H1 (cell line): ENCODE results near the gene PRKAR1B. TPM values are rescaled to one million over a fixed set of nuclear protein-coding genes. Genes with fewer than 3 reads are reported as not detected.

Source experiments
- CTCF ChIA-PET: fragments of 300-600 bp; sonication (Branson Sonifier 250); formaldehyde crosslinking; loops from one replicate; lab custom pipeline; 2021; ENCODE audit not compliant: partially characterized antibody; lab: Charles Lee
- POLR2A ChIA-PET: fragments of 300-600 bp; sonication (Branson Sonifier 250); formaldehyde crosslinking; loops from one replicate; lab custom pipeline; 2021; ENCODE audit warnings: inconsistent platforms; ENCODE audit not compliant: partially characterized antibody; lab: Charles Lee
- DNase-seq, 2 experiments: peaks; one replicate each; pipeline versions ENCODE4 v3.0.0 to v3.0.0-alpha.2; 2010 to 2022; ENCODE audit warnings: low spot score in 2 of 2, low read depth in 1 of 2, mixed read lengths in 1 of 2
- FAIRE-seq: peaks from 2 replicates; lab custom pipeline; 2011; peaks lifted over from hg19 to GRCh38; lab: Jason Lieb, UNC
- H2AFZ ChIP-seq: 2 replicates; pipeline ENCODE4 v1.8.1; 2012; ENCODE audit warnings: low read length, inconsistent platforms
- H2AK5ac ChIP-seq: 2 replicates; pipeline ENCODE4 v1.6.1; 2013; ENCODE audit warnings: low read depth, low read length
- H2BK120ac ChIP-seq: replicated peaks from 2 replicates; pipeline ENCODE3; 2013; ENCODE audit warnings: low read depth, low read length, inconsistent platforms
- H2BK12ac ChIP-seq: 2 replicates; pipeline ENCODE4 v1.6.1; 2013; ENCODE audit warnings: low read depth, low read length
- H2BK15ac ChIP-seq: 2 replicates; pipeline ENCODE4 v1.6.1; 2013; ENCODE audit warnings: low read length
- H2BK20ac ChIP-seq: 2 replicates; pipeline ENCODE4 v1.6.1; 2013; ENCODE audit warnings: low read length
- H2BK5ac ChIP-seq: 2 replicates; pipeline ENCODE4 v1.6.1; 2013; ENCODE audit warnings: low read depth, low read length
- H3K14ac ChIP-seq: 2 replicates; pipeline ENCODE4 v1.6.1; 2013; ENCODE audit warnings: inconsistent platforms; ENCODE audit not compliant: insufficient read length
- H3K18ac ChIP-seq: 2 replicates; pipeline ENCODE4 v1.6.1; 2013; ENCODE audit warnings: low read length; ENCODE audit errors: extremely low read depth
- H3K23ac ChIP-seq: 2 replicates; pipeline ENCODE4 v1.6.1; 2013; ENCODE audit warnings: inconsistent platforms; ENCODE audit not compliant: insufficient read length
- H3K23me2 ChIP-seq: 2 replicates; pipeline ENCODE4 v1.6.1; 2013; ENCODE audit warnings: low read depth, low read length
- H3K27ac ChIP-seq: 2 replicates; pipeline ENCODE4 v1.6.1; 2011; ENCODE audit warnings: low read depth, low read length, inconsistent platforms
- H3K27me3 ChIP-seq, 4 experiments: replicated peaks in 1 of 4; 1 replicate in 1 of 4; 2 replicates in 3 of 4; pipeline versions ENCODE4 v1.6.1 to v1.8.1; 2011 to 2013; ENCODE audit warnings: low read length in 3 of 4, mild to moderate bottlenecking in 3 of 4, inconsistent platforms in 2 of 4, mixed read lengths in 2 of 4, moderate library complexity in 1 of 4; ENCODE audit not compliant: control insufficient read depth in 3 of 4, insufficient read depth in 3 of 4; ENCODE audit errors: extremely low read depth in 1 of 4
- H3K36me3 ChIP-seq, 4 experiments: 2 replicates each; pipeline versions ENCODE4 v1.6.1 to v1.8.1; 2011 to 2013; ENCODE audit warnings: mild to moderate bottlenecking in 4 of 4, low read length in 3 of 4, moderate library complexity in 2 of 4, control low read depth in 1 of 4, inconsistent platforms in 1 of 4; ENCODE audit not compliant: insufficient read depth in 4 of 4, control insufficient read depth in 2 of 4
- H3K4ac ChIP-seq: replicated peaks from 2 replicates; pipeline ENCODE3; 2013; ENCODE audit warnings: low read length, low read depth, mixed read lengths, inconsistent platforms; ENCODE audit not compliant: insufficient read length
- H3K4me1 ChIP-seq, 4 experiments: replicated peaks in 1 of 4; 1 replicate in 1 of 4; 2 replicates in 3 of 4; pipeline versions ENCODE4 v1.6.1 to v1.8.1; 2011 to 2013; ENCODE audit warnings: low read length in 3 of 4, inconsistent platforms in 2 of 4, mixed read lengths in 1 of 4; ENCODE audit not compliant: insufficient read depth in 4 of 4, control insufficient read depth in 3 of 4
- H3K4me2 ChIP-seq, 2 experiments: 2 replicates each; pipeline versions ENCODE4 v1.6.1 to v1.8.1; 2011 to 2013; ENCODE audit warnings: low read depth in 2 of 2, low read length in 2 of 2, control low read depth in 1 of 2, inconsistent platforms in 1 of 2, mild to moderate bottlenecking in 1 of 2; ENCODE audit not compliant: insufficient read depth in 1 of 2
- H3K4me3 ChIP-seq, 4 experiments: fragments of 200-600, 300-600 bp in 1 of 4; sonication (generic), shearing (Covaris generic), sonication (Bioruptor Twin) in 1 of 4; 2 replicates each; pipeline versions ENCODE4 v1.5.1 to v1.8.1; 2011 to 2016; ENCODE audit warnings: low read length in 4 of 4, low read depth in 3 of 4, control low read depth in 2 of 4, inconsistent platforms in 2 of 4, mild to moderate bottlenecking in 2 of 4, mixed read lengths in 1 of 4, moderate library complexity in 1 of 4; ENCODE audit not compliant: insufficient read depth in 2 of 4; ENCODE audit errors: extremely low read depth in 1 of 4
- H3K56ac ChIP-seq: replicated peaks from 2 replicates; pipeline ENCODE3; 2013; ENCODE audit warnings: low read depth, mild to moderate bottlenecking, mixed read lengths, low read length, inconsistent platforms; ENCODE audit not compliant: insufficient read length
- H3K79me1 ChIP-seq: 2 replicates; pipeline ENCODE4 v1.6.1; 2013; ENCODE audit warnings: low read depth, low read length, control low read depth
- H3K79me2 ChIP-seq, 2 experiments: 2 replicates each; pipeline versions ENCODE4 v1.6.1 to v1.8.1; 2012 to 2013; ENCODE audit warnings: low read length in 2 of 2, mild to moderate bottlenecking in 2 of 2, inconsistent platforms in 1 of 2; ENCODE audit not compliant: insufficient read depth in 2 of 2, control insufficient read depth in 1 of 2
- H3K9ac ChIP-seq, 4 experiments: replicated peaks in 1 of 4; 1 replicate in 1 of 4; 2 replicates in 3 of 4; pipeline versions ENCODE4 v1.6.1 to v1.8.1; 2011 to 2013; ENCODE audit warnings: low read depth in 3 of 4, low read length in 3 of 4, control low read depth in 2 of 4, mild to moderate bottlenecking in 2 of 4, moderate library complexity in 2 of 4, inconsistent platforms in 1 of 4; ENCODE audit errors: extremely low read depth in 1 of 4
- H3K9me3 ChIP-seq, 2 experiments: 2 replicates each; pipeline versions ENCODE4 v1.6.1 to v1.8.1; 2012 to 2013; ENCODE audit warnings: mild to moderate bottlenecking in 2 of 2, moderate library complexity in 2 of 2, control low read depth in 1 of 2, inconsistent platforms in 1 of 2, low read depth in 1 of 2, low read length in 1 of 2, mixed read lengths in 1 of 2; ENCODE audit not compliant: insufficient read depth in 2 of 2
- H4K20me1 ChIP-seq, 2 experiments: replicated peaks in 1 of 2; 2 replicates each; pipeline versions ENCODE3 to v1.8.1; 2011 to 2013; ENCODE audit warnings: inconsistent platforms in 2 of 2, low read length in 2 of 2, mild to moderate bottlenecking in 1 of 2; ENCODE audit not compliant: insufficient read depth in 2 of 2, control insufficient read depth in 1 of 2
- H4K5ac ChIP-seq: 2 replicates; pipeline ENCODE4 v1.6.1; 2013; ENCODE audit warnings: low read length, low read depth, mixed read lengths, inconsistent platforms; ENCODE audit not compliant: insufficient read length
- H4K8ac ChIP-seq: 2 replicates; pipeline ENCODE4 v1.8.0; 2013; ENCODE audit warnings: mild to moderate bottlenecking, moderate library complexity, low read length, inconsistent platforms; ENCODE audit not compliant: insufficient read depth; ENCODE audit errors: extremely low read depth
- H4K91ac ChIP-seq: replicated peaks from 2 replicates; pipeline ENCODE3; 2013; ENCODE audit warnings: low read length, mixed read lengths, inconsistent platforms; ENCODE audit not compliant: insufficient read length
- POU5F1 ChIP-seq: IDR thresholded peaks from 2 replicates; pipeline ENCODE4 v1.6.1; 2011; ENCODE audit warnings: low read depth, mild to moderate bottlenecking, low read length, moderate library complexity
- WGBS, 2 experiments: shearing (Covaris generic) in 1 of 2; methylation state at CpG; one replicate each; pipeline versions ENCODE4 v1.1.6 to v1.1.7; 2013 to 2015; ENCODE audit warnings: low lambda C conversion rate in 2 of 2, mixed read lengths in 2 of 2, inconsistent platforms in 1 of 2, low coverage in 1 of 2, missing lambda C conversion rate in 1 of 2; ENCODE audit not compliant: insufficient replicate concordance in 2 of 2, insufficient coverage in 1 of 2, insufficient read length in 1 of 2; ENCODE audit errors: extremely low coverage in 1 of 2, missing lambda C conversion rate in 1 of 2; 5-methylcytosine and 5-hydroxymethylcytosine counted together
- polyA plus RNA-seq, 7 experiments: library from polyadenylated mRNA; depleted of rRNA in 3 of 7; stranded (reverse) in 5 of 7; unstranded in 2 of 7; fragments of >200 nt in 5 of 7; fragments of 200-250 nt in 2 of 7; gene quantifications; 1 replicate in 5 of 7; 2 replicates in 1 of 7; 4 replicates in 1 of 7; pipeline versions ENCODE4 v1.2.1 to v1.2.3, GENCODE V29; 2011 to 2013; ENCODE audit warnings: missing spikeins in 2 of 7, mixed read lengths in 2 of 7
- total RNA-seq: library from RNA; stranded (reverse); fragmentation: NEBNext Ultra II Directional; extraction: Animal tissue kit (Norgen Biotek cat#: 25700); gene quantifications from 2 replicates; pipeline ENCODE4 v1.2.1, GENCODE V29; 2021

Gene PRKAR1B
- total and polyA plus RNA-seq, 2 of the 8 experiments (the other 6 are each of a cell fraction or from before 2014, with no cell fraction given): 12.3 to 55.7 TPM

GRCh38 chr7:710161-710560 is 16.9 kb downstream of the PRKAR1B start:
- Histone ChIP-seq H3K4me1 (peaks cover 0 to 7% (median 4%) of the 10 kb centered on the region in 4 experiments; a peak in 5 of 7 replicates), H3K27ac (no peak overlapping the region), H3K23me2 (no peaks in the 10 kb centered on the region), H3K79me2 (peaks cover 0 to 22% of the 10 kb centered on the region in 2 experiments; a peak in 2 of 4 replicates), H2BK12ac (no peak overlapping the region), H4K20me1 (peaks cover 0 to 7% of the 10 kb centered on the region in 2 experiments), H3K4me2 (no peak overlapping the region), H3K4me3 (no peak overlapping the region), H3K18ac (no peak overlapping the region), H4K8ac (no peak overlapping the region), H3K23ac (no peak overlapping the region), H3K56ac (no peak overlapping the region), H2BK5ac (no peak overlapping the region), H2BK20ac (no peak overlapping the region), H3K9ac (no peak overlapping the region), H4K91ac (no peak overlapping the region), H3K9me3 (no peaks in the 10 kb centered on the region), H2BK120ac (no peak overlapping the region), H3K36me3 (peaks cover 0 to 3% (median 1%) of the 10 kb centered on the region in 4 experiments; a peak in 3 of 8 replicates), H2AK5ac (no peak overlapping the region), H2AFZ (no peak overlapping the region), H3K79me1 (peaks cover 6% of the 10 kb centered on the region), H3K4ac (no peak overlapping the region), H2BK15ac (no peak overlapping the region), H4K5ac (no peak overlapping the region), H3K14ac (no peak overlapping the region), H3K27me3 (no peaks in the 10 kb centered on the region)
- POLR2A ChIA-PET: no interaction called here
- 92% methylated on average over 11 of the region's 14 CpGs; no CpG with 5 or more reads in 1 of the 2 experiments for WGBS, 2 experiments
- CTCF ChIA-PET: interaction anchor here (0.9 kb wide), 1 partner anchor 67 kb away, joined by 3 read pairs; no protein-coding TSS in a partner anchor
- no peak for TF ChIP-seq POU5F1
- FAIRE-seq (no peak), DNase-seq (no peak)
